Measurements from ENCODE around the gene VTI1A.

DNA sequence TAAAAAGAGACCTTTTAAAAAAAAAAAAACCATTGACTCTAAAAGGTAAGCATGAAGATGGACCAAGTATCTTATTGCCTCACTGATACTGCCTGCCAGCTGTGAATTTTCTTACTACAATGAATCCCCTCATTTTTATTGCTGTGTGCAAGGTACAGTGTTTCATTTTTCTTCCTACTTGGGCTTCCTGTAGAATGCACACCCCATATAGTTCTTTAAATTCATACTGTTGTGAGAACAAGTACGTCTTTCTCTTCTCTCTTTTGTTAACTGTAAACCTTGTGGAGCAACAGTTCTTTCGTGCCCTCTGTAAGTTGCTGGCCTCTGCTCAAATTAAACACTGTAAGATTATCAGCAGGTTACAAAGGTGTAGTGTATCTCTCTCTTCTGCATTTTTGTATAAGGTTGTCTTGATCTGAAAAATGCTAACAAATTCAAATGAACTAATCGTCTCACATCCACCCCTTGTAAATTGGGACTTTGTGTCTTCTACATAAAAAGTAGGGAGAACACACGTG lies 105.6 kb downstream of the VTI1A start:
- TF ChIP-seq, protein P1, sequence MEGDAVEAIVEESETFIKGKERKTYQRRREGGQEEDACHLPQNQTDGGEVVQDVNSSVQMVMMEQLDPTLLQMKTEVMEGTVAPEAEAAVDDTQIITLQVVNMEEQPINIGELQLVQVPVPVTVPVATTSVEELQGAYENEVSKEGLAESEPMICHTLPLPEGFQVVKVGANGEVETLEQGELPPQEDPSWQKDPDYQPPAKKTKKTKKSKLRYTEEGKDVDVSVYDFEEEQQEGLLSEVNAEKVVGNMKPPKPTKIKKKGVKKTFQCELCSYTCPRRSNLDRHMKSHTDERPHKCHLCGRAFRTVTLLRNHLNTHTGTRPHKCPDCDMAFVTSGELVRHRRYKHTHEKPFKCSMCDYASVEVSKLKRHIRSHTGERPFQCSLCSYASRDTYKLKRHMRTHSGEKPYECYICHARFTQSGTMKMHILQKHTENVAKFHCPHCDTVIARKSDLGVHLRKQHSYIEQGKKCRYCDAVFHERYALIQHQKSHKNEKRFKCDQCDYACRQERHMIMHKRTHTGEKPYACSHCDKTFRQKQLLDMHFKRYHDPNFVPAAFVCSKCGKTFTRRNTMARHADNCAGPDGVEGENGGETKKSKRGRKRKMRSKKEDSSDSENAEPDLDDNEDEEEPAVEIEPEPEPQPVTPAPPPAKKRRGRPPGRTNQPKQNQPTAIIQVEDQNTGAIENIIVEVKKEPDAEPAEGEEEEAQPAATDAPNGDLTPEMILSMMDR (IDR thresholded peaks at IDR 0.05; ENCODE audit: low read depth, low read length) = no peak
- no peak for TF ChIP-seq POLR2A (IDR thresholded peaks at IDR 0.05; ENCODE audit: extremely low read depth, insufficient read length)
- TF ChIP-seq, protein P2, sequence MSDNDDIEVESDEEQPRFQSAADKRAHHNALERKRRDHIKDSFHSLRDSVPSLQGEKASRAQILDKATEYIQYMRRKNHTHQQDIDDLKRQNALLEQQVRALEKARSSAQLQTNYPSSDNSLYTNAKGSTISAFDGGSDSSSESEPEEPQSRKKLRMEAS (IDR thresholded peaks at IDR 0.05; ENCODE audit: low read depth, low read length) = no peak

Data from NB4 (cell line).